WTC11 (cell line): ENCODE measurements around the gene CACNA2D1. TPM values are rescaled to one million over a fixed set of nuclear protein-coding genes. Genes with fewer than 3 reads are reported as not detected.

Experiments
- ATAC-seq: fragments of 200-7000 bp; cut with Tn5 transposase; 2 replicates; pipeline ENCODE4 v1.10.0; 2021; ENCODE audit warnings: mild to moderate bottlenecking, moderate library complexity
- CTCF ChIA-PET: fragments of 300-600 bp; sonication (Branson Sonifier 250); formaldehyde crosslinking; loops from one replicate; lab custom pipeline; 2021; ENCODE audit warnings: antibody characterized with exemption; lab: Charles Lee
- POLR2A ChIA-PET: fragments of 350-600 bp; sonication (Branson Sonifier 250); formaldehyde crosslinking; loops from one replicate; lab custom pipeline; 2021; ENCODE audit warnings: antibody characterized with exemption; lab: Charles Lee
- DNase-seq: peaks from one replicate; pipeline ENCODE4 v3.0.0; 2021; ENCODE audit warnings: low spot score
- H3K27ac Mint-ChIP-seq: 2 replicates; pipeline ENCODE4 v1.8.0; 2021; ENCODE audit warnings: mixed read lengths
- H3K27me3 Mint-ChIP-seq: 2 replicates; pipeline ENCODE4 v1.8.0; 2021; ENCODE audit warnings: low read depth, mild to moderate bottlenecking, moderate library complexity, mixed read lengths
- H3K36me3 Mint-ChIP-seq: 2 replicates; pipeline ENCODE4 v1.8.0; 2021; ENCODE audit warnings: mixed read lengths
- H3K4me1 Mint-ChIP-seq: 2 replicates; pipeline ENCODE4 v1.8.0; 2022; ENCODE audit warnings: mixed read lengths
- H3K4me3 Mint-ChIP-seq: 2 replicates; pipeline ENCODE4 v1.8.0; 2021; ENCODE audit warnings: mild to moderate bottlenecking, moderate library complexity, mixed read lengths
- H3K9me3 Mint-ChIP-seq: 2 replicates; pipeline ENCODE4 v1.8.0; 2021; ENCODE audit warnings: mixed read lengths
- CBFB ChIP-seq: sonication (generic); formaldehyde crosslinking; IDR thresholded peaks from 2 replicates; pipeline ENCODE4 v1.8.1; 2022; ENCODE audit warnings: mild to moderate bottlenecking, low read depth, missing genetic modification reagents
- ETV6 ChIP-seq: sonication (generic); formaldehyde crosslinking; IDR thresholded peaks from 2 replicates; pipeline ENCODE4 v1.8.1; 2022; ENCODE audit warnings: mild to moderate bottlenecking, missing genetic modification reagents
- IRF2 ChIP-seq: sonication (generic); formaldehyde crosslinking; IDR thresholded peaks from 2 replicates; pipeline ENCODE4 v1.8.0; 2022; ENCODE audit warnings: low read depth, missing genetic modification reagents, borderline replicate concordance
- NR3C1 ChIP-seq: sonication (generic); formaldehyde crosslinking; conservative IDR thresholded peaks from 2 replicates; pipeline ENCODE4 v1.8.1; 2023; ENCODE audit warnings: low read depth, mild to moderate bottlenecking, missing genetic modification reagents
- TEAD1 ChIP-seq: sonication (generic); formaldehyde crosslinking; IDR thresholded peaks from 2 replicates; pipeline ENCODE4 v1.8.0; 2022; ENCODE audit warnings: mild to moderate bottlenecking, missing genetic modification reagents
- ZBTB21 ChIP-seq: sonication (generic); formaldehyde crosslinking; IDR thresholded peaks from 2 replicates; pipeline ENCODE4 v1.8.1; 2023; ENCODE audit warnings: mild to moderate bottlenecking, missing genetic modification reagents, borderline replicate concordance
- ZNF219 ChIP-seq: sonication (generic); formaldehyde crosslinking; IDR thresholded peaks from 2 replicates; pipeline ENCODE4 v1.8.0; 2023; ENCODE audit warnings: missing genetic modification reagents, mild to moderate bottlenecking, borderline replicate concordance
- ZNF317 ChIP-seq: sonication (generic); formaldehyde crosslinking; IDR thresholded peaks from 2 replicates; pipeline ENCODE4 v1.8.1; 2023; ENCODE audit warnings: low read depth, mild to moderate bottlenecking, moderate library complexity, missing genetic modification reagents, borderline replicate concordance
- ZNF396 ChIP-seq: fragments of 250-450 bp; sonication (Bioruptor Pico); IDR thresholded peaks from 2 replicates; pipeline ENCODE4 v1.8.0; 2021; ENCODE audit warnings: mild to moderate bottlenecking, moderate library complexity, borderline replicate concordance
- ZNF671 ChIP-seq: fragments of 250-450 bp; sonication (Bioruptor Pico); IDR thresholded peaks from 2 replicates; pipeline ENCODE4 v1.8.0; 2021; ENCODE audit warnings: mild to moderate bottlenecking
- total RNA-seq: library from RNA; stranded (reverse); gene quantifications from 3 replicates; pipeline ENCODE4 v1.2.3, GENCODE V29; 2021
- TF ChIP-seq, protein P1 (sequence below): sonication (generic); formaldehyde crosslinking; IDR thresholded peaks from 2 replicates; pipeline ENCODE4 v1.8.0; 2022; ENCODE audit warnings: mild to moderate bottlenecking, missing genetic modification reagents
- TF ChIP-seq, protein P2 (sequence below): sonication (generic); formaldehyde crosslinking; IDR thresholded peaks from 2 replicates; pipeline ENCODE4 v1.8.1; 2023; ENCODE audit warnings: mild to moderate bottlenecking, missing genetic modification reagents, borderline replicate concordance
- TF ChIP-seq, protein P3 (sequence below): sonication (generic); formaldehyde crosslinking; IDR thresholded peaks from 2 replicates; pipeline ENCODE4 v1.8.1; 2023; ENCODE audit warnings: mild to moderate bottlenecking, missing genetic modification reagents, moderate library complexity
- TF ChIP-seq, protein P4 (sequence below): sonication (generic); formaldehyde crosslinking; IDR thresholded peaks from 2 replicates; pipeline ENCODE4 v1.8.0; 2022; ENCODE audit warnings: missing genetic modification reagents
- TF ChIP-seq, protein P5 (sequence below): sonication (generic); formaldehyde crosslinking; IDR thresholded peaks from 2 replicates; pipeline ENCODE4 v1.8.1; 2023; ENCODE audit warnings: mild to moderate bottlenecking, missing genetic modification reagents

Gene CACNA2D1
- total RNA-seq, 1 experiment from 2014 or later, result 33.3 TPM

DNA sequence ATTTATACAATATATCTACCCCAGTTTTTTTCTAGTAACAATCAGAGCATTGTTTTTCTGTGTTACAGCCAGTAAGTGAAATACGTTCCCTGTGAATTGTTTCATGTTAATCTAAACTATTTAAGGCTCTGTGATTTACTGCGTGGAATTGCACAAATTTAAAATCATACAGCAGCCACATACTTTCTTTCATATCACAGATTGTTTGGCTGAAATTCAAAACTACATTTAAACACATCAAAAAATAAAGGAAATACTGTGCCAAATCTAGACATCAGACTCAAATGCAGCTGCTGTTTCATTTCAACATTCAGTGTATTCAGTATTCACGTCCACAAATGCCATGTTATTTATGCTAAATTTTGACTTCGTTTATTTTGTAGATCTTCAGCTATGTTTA lies 431.1 kb downstream of the CACNA2D1 start (continued):
- TF ChIP-seq, protein P1, sequence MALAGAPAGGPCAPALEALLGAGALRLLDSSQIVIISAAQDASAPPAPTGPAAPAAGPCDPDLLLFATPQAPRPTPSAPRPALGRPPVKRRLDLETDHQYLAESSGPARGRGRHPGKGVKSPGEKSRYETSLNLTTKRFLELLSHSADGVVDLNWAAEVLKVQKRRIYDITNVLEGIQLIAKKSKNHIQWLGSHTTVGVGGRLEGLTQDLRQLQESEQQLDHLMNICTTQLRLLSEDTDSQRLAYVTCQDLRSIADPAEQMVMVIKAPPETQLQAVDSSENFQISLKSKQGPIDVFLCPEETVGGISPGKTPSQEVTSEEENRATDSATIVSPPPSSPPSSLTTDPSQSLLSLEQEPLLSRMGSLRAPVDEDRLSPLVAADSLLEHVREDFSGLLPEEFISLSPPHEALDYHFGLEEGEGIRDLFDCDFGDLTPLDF, result no peak
- TF ChIP-seq, protein P2, sequence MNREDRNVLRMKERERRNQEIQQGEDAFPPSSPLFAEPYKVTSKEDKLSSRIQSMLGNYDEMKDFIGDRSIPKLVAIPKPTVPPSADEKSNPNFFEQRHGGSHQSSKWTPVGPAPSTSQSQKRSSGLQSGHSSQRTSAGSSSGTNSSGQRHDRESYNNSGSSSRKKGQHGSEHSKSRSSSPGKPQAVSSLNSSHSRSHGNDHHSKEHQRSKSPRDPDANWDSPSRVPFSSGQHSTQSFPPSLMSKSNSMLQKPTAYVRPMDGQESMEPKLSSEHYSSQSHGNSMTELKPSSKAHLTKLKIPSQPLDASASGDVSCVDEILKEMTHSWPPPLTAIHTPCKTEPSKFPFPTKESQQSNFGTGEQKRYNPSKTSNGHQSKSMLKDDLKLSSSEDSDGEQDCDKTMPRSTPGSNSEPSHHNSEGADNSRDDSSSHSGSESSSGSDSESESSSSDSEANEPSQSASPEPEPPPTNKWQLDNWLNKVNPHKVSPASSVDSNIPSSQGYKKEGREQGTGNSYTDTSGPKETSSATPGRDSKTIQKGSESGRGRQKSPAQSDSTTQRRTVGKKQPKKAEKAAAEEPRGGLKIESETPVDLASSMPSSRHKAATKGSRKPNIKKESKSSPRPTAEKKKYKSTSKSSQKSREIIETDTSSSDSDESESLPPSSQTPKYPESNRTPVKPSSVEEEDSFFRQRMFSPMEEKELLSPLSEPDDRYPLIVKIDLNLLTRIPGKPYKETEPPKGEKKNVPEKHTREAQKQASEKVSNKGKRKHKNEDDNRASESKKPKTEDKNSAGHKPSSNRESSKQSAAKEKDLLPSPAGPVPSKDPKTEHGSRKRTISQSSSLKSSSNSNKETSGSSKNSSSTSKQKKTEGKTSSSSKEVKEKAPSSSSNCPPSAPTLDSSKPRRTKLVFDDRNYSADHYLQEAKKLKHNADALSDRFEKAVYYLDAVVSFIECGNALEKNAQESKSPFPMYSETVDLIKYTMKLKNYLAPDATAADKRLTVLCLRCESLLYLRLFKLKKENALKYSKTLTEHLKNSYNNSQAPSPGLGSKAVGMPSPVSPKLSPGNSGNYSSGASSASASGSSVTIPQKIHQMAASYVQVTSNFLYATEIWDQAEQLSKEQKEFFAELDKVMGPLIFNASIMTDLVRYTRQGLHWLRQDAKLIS (CRISPR knock-in tag), result no peak

DNA sequence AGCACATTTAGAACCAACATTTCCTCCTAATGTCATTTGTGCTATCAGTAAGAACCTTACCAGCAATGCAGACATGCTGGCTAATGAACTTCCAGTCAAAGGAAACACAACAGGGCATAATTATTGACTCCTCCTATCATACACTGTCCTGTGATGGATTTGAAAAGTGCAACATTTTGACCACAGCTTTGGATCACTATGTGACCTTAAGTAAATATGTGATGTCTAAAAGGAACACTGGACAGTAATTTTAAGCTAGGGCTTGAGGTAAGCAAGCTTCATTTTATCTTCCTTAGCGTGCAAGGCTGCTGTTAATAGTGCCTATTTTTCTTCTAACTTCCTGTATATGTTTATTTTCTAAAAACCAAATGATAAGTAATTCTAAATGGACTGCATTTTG lies 433.2 kb downstream of the CACNA2D1 start:
- no peaks in the 10 kb centered on the region for H3K36me3 Mint-ChIP-seq
- no peak for ATAC-seq
- ChIA-PET POLR2A (interaction anchor here (0.7 kb wide), 1 partner anchor 458 kb away, joined by 3 read pairs; no protein-coding TSS in a partner anchor), CTCF (no interaction called here)
- H3K4me1 Mint-ChIP-seq, result no peaks in the 10 kb centered on the region
- no peaks in the 10 kb centered on the region for H3K27me3 Mint-ChIP-seq
- no peak for DNase-seq
- H3K9me3 Mint-ChIP-seq, result no peaks in the 10 kb centered on the region
- no peak overlapping the region for H3K4me3 Mint-ChIP-seq
- TF ChIP-seq, protein P1, result no peak
- no peak for TF ChIP-seq TEAD1 (CRISPR knock-in tag)
- no peak for TF ChIP-seq IRF2
- no peak for TF ChIP-seq ZNF671 (CRISPR knock-in tag)
- TF ChIP-seq, protein P3, sequence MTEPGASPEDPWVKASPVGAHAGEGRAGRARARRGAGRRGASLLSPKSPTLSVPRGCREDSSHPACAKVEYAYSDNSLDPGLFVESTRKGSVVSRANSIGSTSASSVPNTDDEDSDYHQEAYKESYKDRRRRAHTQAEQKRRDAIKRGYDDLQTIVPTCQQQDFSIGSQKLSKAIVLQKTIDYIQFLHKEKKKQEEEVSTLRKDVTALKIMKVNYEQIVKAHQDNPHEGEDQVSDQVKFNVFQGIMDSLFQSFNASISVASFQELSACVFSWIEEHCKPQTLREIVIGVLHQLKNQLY (CRISPR knock-in tag), result no peak
- TF ChIP-seq, protein P4, sequence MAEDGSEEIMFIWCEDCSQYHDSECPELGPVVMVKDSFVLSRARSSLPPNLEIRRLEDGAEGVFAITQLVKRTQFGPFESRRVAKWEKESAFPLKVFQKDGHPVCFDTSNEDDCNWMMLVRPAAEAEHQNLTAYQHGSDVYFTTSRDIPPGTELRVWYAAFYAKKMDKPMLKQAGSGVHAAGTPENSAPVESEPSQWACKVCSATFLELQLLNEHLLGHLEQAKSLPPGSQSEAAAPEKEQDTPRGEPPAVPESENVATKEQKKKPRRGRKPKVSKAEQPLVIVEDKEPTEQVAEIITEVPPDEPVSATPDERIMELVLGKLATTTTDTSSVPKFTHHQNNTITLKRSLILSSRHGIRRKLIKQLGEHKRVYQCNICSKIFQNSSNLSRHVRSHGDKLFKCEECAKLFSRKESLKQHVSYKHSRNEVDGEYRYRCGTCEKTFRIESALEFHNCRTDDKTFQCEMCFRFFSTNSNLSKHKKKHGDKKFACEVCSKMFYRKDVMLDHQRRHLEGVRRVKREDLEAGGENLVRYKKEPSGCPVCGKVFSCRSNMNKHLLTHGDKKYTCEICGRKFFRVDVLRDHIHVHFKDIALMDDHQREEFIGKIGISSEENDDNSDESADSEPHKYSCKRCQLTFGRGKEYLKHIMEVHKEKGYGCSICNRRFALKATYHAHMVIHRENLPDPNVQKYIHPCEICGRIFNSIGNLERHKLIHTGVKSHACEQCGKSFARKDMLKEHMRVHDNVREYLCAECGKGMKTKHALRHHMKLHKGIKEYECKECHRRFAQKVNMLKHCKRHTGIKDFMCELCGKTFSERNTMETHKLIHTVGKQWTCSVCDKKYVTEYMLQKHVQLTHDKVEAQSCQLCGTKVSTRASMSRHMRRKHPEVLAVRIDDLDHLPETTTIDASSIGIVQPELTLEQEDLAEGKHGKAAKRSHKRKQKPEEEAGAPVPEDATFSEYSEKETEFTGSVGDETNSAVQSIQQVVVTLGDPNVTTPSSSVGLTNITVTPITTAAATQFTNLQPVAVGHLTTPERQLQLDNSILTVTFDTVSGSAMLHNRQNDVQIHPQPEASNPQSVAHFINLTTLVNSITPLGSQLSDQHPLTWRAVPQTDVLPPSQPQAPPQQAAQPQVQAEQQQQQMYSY (CRISPR knock-in tag), result no peak
- TF ChIP-seq, all 79 proteins: peak for 0
- no peak overlapping the region for H3K27ac Mint-ChIP-seq

DNA sequence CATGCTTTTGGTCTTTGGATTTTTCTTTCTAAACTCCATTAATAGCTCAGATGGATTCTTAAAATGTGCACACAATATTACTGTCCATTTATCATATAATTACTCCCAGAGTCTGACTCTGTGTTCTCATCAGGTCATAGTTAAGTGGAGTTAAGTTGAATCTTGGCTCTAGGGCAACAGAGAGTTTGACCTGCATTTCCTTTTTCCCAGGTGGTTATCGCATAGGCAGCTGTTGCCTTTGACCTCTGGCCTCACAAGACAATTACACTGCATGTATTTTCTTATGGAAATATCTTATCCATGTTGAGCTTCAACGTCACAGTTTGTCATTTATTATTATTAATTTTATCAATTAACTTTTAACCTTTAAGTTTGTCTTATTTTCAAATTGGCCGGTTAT lies 436.3 kb downstream of the CACNA2D1 start:
- H3K27me3 Mint-ChIP-seq, result no peaks in the 10 kb centered on the region
- TF ChIP-seq CBFB (CRISPR knock-in tag) (no peak), NR3C1 (CRISPR knock-in tag) (no peak), ETV6 (no peak), TEAD1 (CRISPR knock-in tag) (no peak), ZBTB21 (CRISPR knock-in tag) (no peak), ZNF396 (CRISPR knock-in tag) (no peak), ZNF219 (CRISPR knock-in tag) (no peak), ZNF317 (CRISPR knock-in tag) (no peak)
- TF ChIP-seq, protein P5, sequence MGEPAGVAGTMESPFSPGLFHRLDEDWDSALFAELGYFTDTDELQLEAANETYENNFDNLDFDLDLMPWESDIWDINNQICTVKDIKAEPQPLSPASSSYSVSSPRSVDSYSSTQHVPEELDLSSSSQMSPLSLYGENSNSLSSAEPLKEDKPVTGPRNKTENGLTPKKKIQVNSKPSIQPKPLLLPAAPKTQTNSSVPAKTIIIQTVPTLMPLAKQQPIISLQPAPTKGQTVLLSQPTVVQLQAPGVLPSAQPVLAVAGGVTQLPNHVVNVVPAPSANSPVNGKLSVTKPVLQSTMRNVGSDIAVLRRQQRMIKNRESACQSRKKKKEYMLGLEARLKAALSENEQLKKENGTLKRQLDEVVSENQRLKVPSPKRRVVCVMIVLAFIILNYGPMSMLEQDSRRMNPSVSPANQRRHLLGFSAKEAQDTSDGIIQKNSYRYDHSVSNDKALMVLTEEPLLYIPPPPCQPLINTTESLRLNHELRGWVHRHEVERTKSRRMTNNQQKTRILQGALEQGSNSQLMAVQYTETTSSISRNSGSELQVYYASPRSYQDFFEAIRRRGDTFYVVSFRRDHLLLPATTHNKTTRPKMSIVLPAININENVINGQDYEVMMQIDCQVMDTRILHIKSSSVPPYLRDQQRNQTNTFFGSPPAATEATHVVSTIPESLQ, result no peak
- TF ChIP-seq, protein P4 (CRISPR knock-in tag), result no peak

More for the DNA sequence above, 436.3 kb downstream of the CACNA2D1 start:
- Mint-ChIP-seq H3K36me3 (no peaks in the 10 kb centered on the region), H3K4me3 (no peak overlapping the region), H3K9me3 (no peaks in the 10 kb centered on the region), H3K27ac (no peak overlapping the region; the same call in 1 of the 2 replicates), H3K4me1 (no peaks in the 10 kb centered on the region)
- ATAC-seq (no peak), DNase-seq (no peak)
- ChIA-PET POLR2A (no interaction called here), CTCF (interaction anchor here (1.0 kb wide), 1 partner anchor 524 kb away, joined by 4 read pairs; no protein-coding TSS in a partner anchor)
